ENCODE measurements around the gene MRPL10. TPM values are rescaled to one million over a fixed set of nuclear protein-coding genes. Genes with fewer than 3 reads are reported as not detected.

The MRPL10 gene
- total RNA-seq, 2 donors from 2014 or later, result 56.3 to 65.3 TPM

DNA sequence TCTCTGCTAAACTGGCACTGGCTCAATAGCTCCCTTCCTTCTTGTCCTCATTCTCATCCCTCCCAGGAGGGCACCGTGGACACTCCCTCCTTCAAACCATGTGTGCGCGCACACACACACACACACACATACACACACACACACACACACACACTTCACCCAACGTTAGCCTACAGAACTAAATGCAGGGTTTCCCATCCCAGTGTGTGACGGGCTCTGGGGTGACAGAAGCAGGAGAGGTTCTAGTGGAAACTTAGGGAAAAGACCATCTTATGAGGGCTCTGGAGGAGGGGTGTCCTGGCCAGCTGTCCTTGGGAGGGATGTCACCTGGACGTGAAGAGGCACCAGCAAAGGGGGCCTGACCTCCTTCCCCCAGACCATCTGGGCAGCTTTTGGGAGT, 29.4 kb downstream of the MRPL10 start:
- no peak overlapping the region for H3K27ac ChIP-seq (ENCODE audit: low read depth, low read length)
- peaks cover 8% of the 10 kb centered on the region for H3K27me3 Mint-ChIP-seq (ENCODE audit: insufficient read depth)
- no peaks in the 10 kb centered on the region for H3K36me3 ChIP-seq (ENCODE audit: control insufficient read depth, insufficient read depth, low read length)
- H3K4me3 ChIP-seq (ENCODE audit: low read length), result no peak overlapping the region
- no peaks in the 10 kb centered on the region for H3K4me1 ChIP-seq (ENCODE audit: control insufficient read depth, insufficient read depth, low read length)
- no peak overlapping the region for H3K4me3 Mint-ChIP-seq
- H3K4me1 Mint-ChIP-seq, result no peaks in the 10 kb centered on the region
- H3K9me3 Mint-ChIP-seq, result no peaks in the 10 kb centered on the region
- DNase-seq, result no peak
- 49% methylated on average over 2 to 6 of the region's 6 CpGs for WGBS, 2 experiments (ENCODE audit: insufficient coverage in 1 of 2, insufficient read length in 1 of 2)
- no peaks in the 10 kb centered on the region for H3K9me3 ChIP-seq (ENCODE audit: control insufficient read depth, low read length)
- H3K9ac ChIP-seq (ENCODE audit: extremely low read depth, low read length, poor library complexity, severe bottlenecking), result no peak overlapping the region
- no peaks in the 10 kb centered on the region for H3K36me3 Mint-ChIP-seq (ENCODE audit: low read depth)
- no peak overlapping the region for H3K27ac Mint-ChIP-seq
- peaks cover 21% of the 10 kb centered on the region for H3K27me3 ChIP-seq (ENCODE audit: control insufficient read depth, insufficient read depth, low read length, poor library complexity, severe bottlenecking)
- TF ChIP-seq, protein P1, sequence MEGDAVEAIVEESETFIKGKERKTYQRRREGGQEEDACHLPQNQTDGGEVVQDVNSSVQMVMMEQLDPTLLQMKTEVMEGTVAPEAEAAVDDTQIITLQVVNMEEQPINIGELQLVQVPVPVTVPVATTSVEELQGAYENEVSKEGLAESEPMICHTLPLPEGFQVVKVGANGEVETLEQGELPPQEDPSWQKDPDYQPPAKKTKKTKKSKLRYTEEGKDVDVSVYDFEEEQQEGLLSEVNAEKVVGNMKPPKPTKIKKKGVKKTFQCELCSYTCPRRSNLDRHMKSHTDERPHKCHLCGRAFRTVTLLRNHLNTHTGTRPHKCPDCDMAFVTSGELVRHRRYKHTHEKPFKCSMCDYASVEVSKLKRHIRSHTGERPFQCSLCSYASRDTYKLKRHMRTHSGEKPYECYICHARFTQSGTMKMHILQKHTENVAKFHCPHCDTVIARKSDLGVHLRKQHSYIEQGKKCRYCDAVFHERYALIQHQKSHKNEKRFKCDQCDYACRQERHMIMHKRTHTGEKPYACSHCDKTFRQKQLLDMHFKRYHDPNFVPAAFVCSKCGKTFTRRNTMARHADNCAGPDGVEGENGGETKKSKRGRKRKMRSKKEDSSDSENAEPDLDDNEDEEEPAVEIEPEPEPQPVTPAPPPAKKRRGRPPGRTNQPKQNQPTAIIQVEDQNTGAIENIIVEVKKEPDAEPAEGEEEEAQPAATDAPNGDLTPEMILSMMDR (conservative IDR thresholded peaks at IDR 0.05), result no peak

DNA sequence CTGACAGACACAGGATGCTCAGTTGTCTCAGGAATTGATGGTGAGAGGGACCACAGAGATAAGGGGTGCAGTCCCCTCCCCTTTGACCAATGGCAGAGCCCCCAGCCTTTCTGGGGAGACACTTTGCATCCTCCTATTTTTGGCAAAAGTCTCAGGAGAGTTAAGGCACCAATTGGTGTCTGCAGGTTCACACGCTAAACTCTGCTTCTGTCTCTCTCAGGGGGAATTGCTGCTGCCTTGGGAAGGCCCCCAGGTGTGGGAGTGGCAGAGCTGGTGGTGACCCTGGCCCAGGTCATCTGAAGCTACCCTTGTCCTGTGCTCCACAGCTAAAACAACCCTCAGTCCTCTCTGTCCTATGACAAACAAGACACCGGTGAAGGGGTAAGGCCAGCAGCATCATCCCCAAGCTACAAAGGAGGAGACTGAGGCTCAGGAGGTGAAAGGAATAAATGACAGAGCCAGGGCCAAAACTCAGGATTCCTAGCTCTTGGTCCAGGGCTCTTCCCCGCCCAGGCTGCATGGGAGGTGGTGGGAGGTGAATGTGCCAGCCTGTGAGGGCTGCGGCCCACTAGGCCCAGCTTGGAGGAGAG, 30.1 kb downstream of the MRPL10 start:
- WGBS, 2 experiments (ENCODE audit: insufficient coverage in 1 of 2, insufficient read length in 1 of 2), result 82 to 88% methylated on average over 1 to 4 of the region's 4 CpGs
- Mint-ChIP-seq H3K4me1 (no peaks in the 10 kb centered on the region), H3K36me3 (ENCODE audit: low read depth) (no peaks in the 10 kb centered on the region), H3K4me3 (no peak overlapping the region), H3K27me3 (ENCODE audit: insufficient read depth) (peaks cover 10% of the 10 kb centered on the region), H3K27ac (no peak overlapping the region), H3K9me3 (no peaks in the 10 kb centered on the region)
- H3K4me3 ChIP-seq (ENCODE audit: low read length), result no peak overlapping the region
- H3K27me3 ChIP-seq (ENCODE audit: control insufficient read depth, insufficient read depth, low read length, poor library complexity, severe bottlenecking), result peaks cover 21% of the 10 kb centered on the region
- H3K9ac ChIP-seq (ENCODE audit: extremely low read depth, low read length, poor library complexity, severe bottlenecking), result no peak overlapping the region
- TF ChIP-seq, protein P1 (conservative IDR thresholded peaks at IDR 0.05), result no peak
- peak; percentile 25 for DNase-seq
- H3K9me3 ChIP-seq (ENCODE audit: control insufficient read depth, low read length), result no peaks in the 10 kb centered on the region
- no peak overlapping the region for H3K27ac ChIP-seq (ENCODE audit: low read depth, low read length)
- H3K4me1 ChIP-seq (ENCODE audit: control insufficient read depth, insufficient read depth, low read length), result no peaks in the 10 kb centered on the region
- no peaks in the 10 kb centered on the region for H3K36me3 ChIP-seq (ENCODE audit: control insufficient read depth, insufficient read depth, low read length)

DNA sequence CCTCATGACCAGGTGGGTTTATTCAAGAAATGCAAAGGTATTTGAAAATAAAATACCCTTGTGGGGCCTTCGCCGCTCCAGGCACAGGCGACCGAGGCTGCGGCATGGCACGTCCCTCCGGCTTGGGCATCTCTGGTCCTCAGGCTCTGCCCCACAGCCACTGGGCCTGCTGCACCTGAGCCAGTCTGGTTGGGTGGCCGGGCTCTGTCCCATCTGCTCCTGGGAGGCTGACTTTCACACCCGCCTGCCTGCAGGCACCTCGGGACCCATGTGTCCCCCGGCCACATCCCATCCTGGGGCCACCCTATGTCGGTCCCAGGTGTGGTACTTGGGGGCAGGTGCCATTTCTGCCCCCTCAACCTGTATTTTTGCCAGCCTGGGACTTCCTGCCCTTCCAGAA, 30.7 kb downstream of the MRPL10 start:
- H3K36me3 Mint-ChIP-seq (ENCODE audit: low read depth), result no peaks in the 10 kb centered on the region
- DNase-seq, result peak; percentile 47
- no peak overlapping the region for H3K4me3 Mint-ChIP-seq
- Histone ChIP-seq H3K9me3 (ENCODE audit: control insufficient read depth, low read length) (no peaks in the 10 kb centered on the region), H3K27ac (ENCODE audit: low read depth, low read length) (no peak overlapping the region), H3K9ac (ENCODE audit: extremely low read depth, low read length, poor library complexity, severe bottlenecking) (no peak overlapping the region), H3K36me3 (ENCODE audit: control insufficient read depth, insufficient read depth, low read length) (no peaks in the 10 kb centered on the region), H3K4me1 (ENCODE audit: control insufficient read depth, insufficient read depth, low read length) (no peaks in the 10 kb centered on the region), H3K27me3 (ENCODE audit: control insufficient read depth, insufficient read depth, low read length, poor library complexity, severe bottlenecking) (peaks cover 25% of the 10 kb centered on the region), H3K4me3 (ENCODE audit: low read length) (no peak overlapping the region)
- no peaks in the 10 kb centered on the region for H3K4me1 Mint-ChIP-seq
- TF ChIP-seq, protein P1 (conservative IDR thresholded peaks at IDR 0.05), result no peak
- peaks cover 10% of the 10 kb centered on the region for H3K27me3 Mint-ChIP-seq (ENCODE audit: insufficient read depth)
- no peaks in the 10 kb centered on the region for H3K9me3 Mint-ChIP-seq
- H3K27ac Mint-ChIP-seq, result no peak overlapping the region
- 77 to 89% methylated on average over 8 to 12 of the region's 12 CpGs for WGBS, 2 experiments (ENCODE audit: insufficient coverage in 1 of 2, insufficient read length in 1 of 2)
